SH-SY5Y (cell line): ENCODE results near the gene PPFIBP2.

ENCODE experiments used
- GATA2 ChIP-seq: IDR thresholded peaks from 2 replicates; pipeline ENCODE4 v1.6.1; 2011; ENCODE audit warnings: mild to moderate bottlenecking, low read depth, low read length
- GATA3 ChIP-seq: IDR thresholded peaks from 2 replicates; pipeline ENCODE4 v1.6.1; 2011; ENCODE audit warnings: low read depth, mild to moderate bottlenecking, low read length, moderate library complexity

DNA sequence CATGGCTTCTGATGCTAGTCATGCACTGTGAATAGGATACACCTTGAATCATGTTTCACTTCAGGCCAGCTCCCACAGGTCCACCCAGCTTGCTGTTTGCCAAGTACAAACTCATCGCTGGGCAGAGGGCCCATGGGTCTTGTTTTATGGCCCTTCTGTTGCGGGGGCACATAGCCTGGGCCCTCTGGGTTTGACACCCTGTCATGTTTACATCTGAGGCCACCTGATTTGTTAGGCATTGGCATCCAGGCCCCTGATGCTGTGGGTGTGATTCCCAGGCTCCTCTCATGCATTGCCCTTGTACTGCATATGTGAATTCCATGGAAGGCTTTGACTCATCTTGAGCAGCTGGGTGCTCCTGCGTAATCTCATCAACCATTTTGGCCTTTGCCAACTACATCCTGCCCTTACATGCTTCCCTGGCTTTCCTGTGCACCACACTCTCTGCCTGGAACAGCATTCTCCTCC, 32.6 kb downstream of the PPFIBP2 start:
- TF ChIP-seq GATA2 (no peak), GATA3 (no peak)
